Thyroid gland (tissue), 4 donors: ENCODE data around the gene PRKACA. TPM values are rescaled to one million over a fixed set of nuclear protein-coding genes. Genes with fewer than 3 reads are reported as not detected.
A peak's percentile ranks its signal among the peaks of the same experiment; 100 is the strongest.

Source experiments
- DNase-seq, 2 donors: peaks; one replicate each; pipeline ENCODE4 v3.0.0-alpha.2; 2019
- H3K27ac ChIP-seq, 3 donors: fragments of 200-600 bp; sonication (generic); 1 replicate in 2 of 3; 2 replicates in 1 of 3; pipeline ENCODE4 v1.5.1; 2016 to 2019; ENCODE audit warnings: mild to moderate bottlenecking in 1 of 3, moderate library complexity in 1 of 3
- H3K27me3 ChIP-seq: fragments of 200-600 bp; sonication (generic); one replicate; pipeline ENCODE4 v1.5.1; 2019
- H3K36me3 ChIP-seq, 2 donors: fragments of 200-600 bp; sonication (generic); one replicate each; pipeline ENCODE4 v1.5.1; 2016 to 2019
- H3K4me1 ChIP-seq, 2 donors: fragments of 200-600 bp; sonication (generic); one replicate each; pipeline ENCODE4 v1.5.1; 2017 to 2019
- H3K4me3 ChIP-seq, 3 donors: fragments of 200-600 bp; sonication (generic); replicated peaks in 1 of 3; 1 replicate in 2 of 3; 2 replicates in 1 of 3; pipeline ENCODE4 v1.5.1; 2016; ENCODE audit warnings: mild to moderate bottlenecking in 1 of 3
- H3K9me3 ChIP-seq: fragments of 200-600 bp; sonication (generic); one replicate; pipeline ENCODE4 v1.5.1; 2017
- CTCF ChIP-seq, 6 experiments: fragments of 200-600 bp in 3 of 6; fragments of 450-650 bp in 3 of 6; sonication (generic) in 3 of 6; IDR thresholded peaks; one replicate each; pipeline ENCODE4 v1.5.1; 2016 to 2019; ENCODE audit warnings: antibody characterized with exemption in 6 of 6, mild to moderate bottlenecking in 2 of 6, inconsistent platforms in 1 of 6, moderate library complexity in 1 of 6
- POLR2A ChIP-seq, 2 donors: fragments of 450-650 bp; IDR thresholded peaks; one replicate each; pipeline ENCODE4 v1.6.1; 2017; ENCODE audit warnings: antibody characterized with exemption in 2 of 2, mild to moderate bottlenecking in 2 of 2, moderate library complexity in 1 of 2
- WGBS, 2 donors: methylation state at CpG; one replicate each; pipeline ENCODE4 v1.1.5; 2017; 5-methylcytosine and 5-hydroxymethylcytosine counted together
- intact Hi-C: fragments of 100-400 bp; cut with DNase I; formaldehyde crosslinking; loops from one replicate; pipeline ENCODE4 v1.15.1; 2023
- total RNA-seq, 4 donors: library from RNA; depleted of rRNA; stranded (reverse); fragments of >200 nt; gene quantifications; one replicate each; pipeline ENCODE4 v1.2.3, GENCODE V29; 2016

The PRKACA gene
- total RNA-seq, 4 donors from 2014 or later = 33.2 to 69.4 (median 55.5) TPM

- DNase-seq = peak; percentile 93 to 95
- intact Hi-C loops = no loop called here
- no peaks in the 10 kb centered on the region for H3K9me3 ChIP-seq
- peak within 1 kb of the TSS; percentile 48 to 97 (median 90) for H3K27ac ChIP-seq
- no peak for TF ChIP-seq CTCF (IDR thresholded peaks at IDR 0.05)
- TF ChIP-seq POLR2A (IDR thresholded peaks at IDR 0.05) = no peak
- no peaks in the 10 kb centered on the region for H3K36me3 ChIP-seq
- no peaks in the 10 kb centered on the region for H3K27me3 ChIP-seq
- peaks cover 0 to 28% of the 10 kb centered on the region in 2 donors for H3K4me1 ChIP-seq
- 1 to 2% methylated on average over 28 of the region's 65 CpGs for WGBS, 2 donors
- peak within 1 kb of the TSS; percentile 45 to 93 (median 65) for H3K4me3 ChIP-seq
Observed at GRCh38 chr19:14090509-14091080, 27.0 kb downstream of the PRKACA start, which contains the start of gene SAMD1. TSS of gene SAMD1 (minus strand) at chr19:14090751.

- Histone ChIP-seq H3K4me1 (peaks cover 0 to 28% of the 10 kb centered on the region in 2 donors), H3K27me3 (no peaks in the 10 kb centered on the region), H3K27ac (peak overlapping the region in 1 of 3 donors; percentile 71), H3K4me3 (peak overlapping the region in 1 of 3 donors; percentile 93), H3K36me3 (no peaks in the 10 kb centered on the region), H3K9me3 (no peaks in the 10 kb centered on the region)
- WGBS, 2 donors = 0 to 4% methylated on average over 10 to 23 of the region's 142 CpGs
- TF ChIP-seq CTCF (IDR thresholded peaks at IDR 0.05) = peak in 2 of 6 experiments; percentile 26 to 27
- TF ChIP-seq POLR2A (IDR thresholded peaks at IDR 0.05) = no peak
- peak; percentile 43 to 45 for DNase-seq
- intact Hi-C loops = loop anchor here (5.0 kb wide), 1 partner anchor 32 kb away; no protein-coding TSS in a partner anchor
Observed at GRCh38 chr19:14089662-14090508, 27.7 kb downstream of the PRKACA start.

DNA sequence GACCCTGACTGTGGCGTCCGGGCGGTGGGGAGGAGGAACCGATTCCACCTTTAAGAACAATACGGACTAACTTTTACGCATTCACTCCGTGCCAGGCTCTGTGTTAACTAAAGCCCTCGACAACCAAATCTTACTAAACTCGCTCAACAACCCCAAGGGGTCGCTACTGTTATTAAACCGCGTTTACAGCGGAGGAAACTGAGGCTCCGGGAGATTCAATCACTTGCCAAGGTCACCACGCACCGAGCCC lies 28.2 kb downstream of the PRKACA start:
- Histone ChIP-seq H3K4me3 (peak overlapping the region in 1 of 3 donors; percentile 23), H3K4me1 (peaks cover 0 to 28% of the 10 kb centered on the region in 2 donors)

DNA sequence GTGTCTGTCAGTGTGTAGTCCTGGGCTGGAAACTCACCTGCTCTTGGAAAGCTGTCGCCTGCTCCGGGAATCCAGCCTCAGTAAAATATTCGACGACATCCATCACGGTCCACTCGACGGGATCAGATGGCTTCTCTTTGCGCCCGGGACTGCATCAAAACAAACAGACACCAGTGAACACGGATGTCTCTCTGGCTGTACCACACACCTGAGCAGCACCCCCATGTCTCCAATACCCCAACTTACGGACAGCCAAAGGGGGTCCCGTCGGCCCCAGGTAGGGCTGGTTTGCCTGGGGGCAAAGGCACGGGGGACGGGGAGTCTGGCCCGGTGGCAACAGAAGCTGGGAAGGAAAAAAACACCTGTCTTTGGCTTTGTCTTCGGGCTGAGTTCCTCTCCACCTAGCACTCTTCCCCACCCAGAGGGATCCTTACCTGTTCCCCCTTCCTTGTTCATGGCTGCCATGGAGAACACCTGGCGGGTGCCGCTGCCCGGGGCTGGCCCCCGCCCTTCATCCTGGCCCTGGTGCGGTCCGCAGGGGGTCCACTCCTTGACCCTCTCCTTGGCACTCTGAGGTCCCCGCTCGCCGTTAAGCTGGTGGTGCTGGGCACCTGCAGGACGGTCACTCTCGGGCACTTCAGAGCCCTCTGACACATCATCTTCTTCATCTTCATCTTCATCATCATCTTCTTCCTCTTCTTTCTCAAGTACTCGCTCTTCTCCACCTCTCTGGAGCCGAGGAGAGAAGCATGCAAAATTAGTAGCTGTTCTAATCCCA lies 28.7 kb downstream of the PRKACA start:
- no peak overlapping the region for H3K27ac ChIP-seq
- DNase-seq = no peak
- H3K9me3 ChIP-seq = no peaks in the 10 kb centered on the region
- H3K4me1 ChIP-seq = peaks cover 0 to 28% of the 10 kb centered on the region in 2 donors
- 87 to 93% methylated on average over 30 of the region's 30 CpGs for WGBS, 2 donors
- TF ChIP-seq POLR2A (IDR thresholded peaks at IDR 0.05) (no peak), CTCF (IDR thresholded peaks at IDR 0.05) (no peak)
- H3K27me3 ChIP-seq = no peaks in the 10 kb centered on the region
- no peaks in the 10 kb centered on the region for H3K36me3 ChIP-seq
- intact Hi-C loops = loop anchor here (5.0 kb wide), 1 partner anchor 33 kb away; no protein-coding TSS in a partner anchor
- peak overlapping the region in 1 of 3 donors; percentile 23 for H3K4me3 ChIP-seq

More for the DNA sequence above, 28.2 kb downstream of the PRKACA start:
- Histone ChIP-seq H3K36me3 (no peaks in the 10 kb centered on the region), H3K27me3 (no peaks in the 10 kb centered on the region), H3K27ac (no peak overlapping the region), H3K9me3 (no peaks in the 10 kb centered on the region)
- DNase-seq = no peak
- intact Hi-C loops = loop anchor here (5.0 kb wide), 1 partner anchor 33 kb away; no protein-coding TSS in a partner anchor
- TF ChIP-seq POLR2A (IDR thresholded peaks at IDR 0.05) (no peak), CTCF (IDR thresholded peaks at IDR 0.05) (no peak)
- 37% methylated on average over 16 of the region's 16 CpGs for whole genome bisulfite sequencing, 2 donors
